ENCODE data around the gene MAB21L4. TPM values are rescaled to one million over a fixed set of nuclear protein-coding genes. Genes with fewer than 3 reads are reported as not detected.

Gene MAB21L4
- total and polyA plus RNA-seq, 10 donors: 0.04 to 0.70 (median 0.23) TPM; not detected in 6

DNA sequence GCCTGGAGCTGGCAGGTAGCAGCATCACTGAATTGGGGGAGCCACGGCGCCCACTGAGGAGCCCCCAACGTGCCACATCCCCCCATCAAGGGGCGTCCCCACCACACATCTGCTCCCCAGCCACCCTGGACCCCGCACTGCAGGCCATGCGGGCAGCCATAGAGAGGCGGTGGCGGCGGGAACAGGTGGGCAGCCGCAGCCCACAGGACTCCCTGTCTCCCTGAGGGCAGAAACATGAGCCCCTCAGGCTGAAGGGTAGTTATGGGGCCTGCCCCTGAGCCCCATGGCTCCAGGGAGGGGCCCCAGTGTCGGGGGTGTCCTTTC lies 36.7 kb upstream of the MAB21L4 start:
- Histone ChIP-seq H3K36me3 (no peaks in the 10 kb centered on the region), H3K27me3 (replicated peaks in 1 of 7) (peaks cover 0 to 9% (median 0%) of the 10 kb centered on the region in 7 donors), H3K27ac (no peak overlapping the region), H3K4me1 (peaks cover 0 to 13% (median 0%) of the 10 kb centered on the region in 6 donors), H3K4me3 (no peak overlapping the region), H3K9me3 (peaks cover 0 to 20% (median 12%) of the 10 kb centered on the region in 8 donors)
- TF ChIP-seq POLR2AphosphoS5 (IDR thresholded peaks at IDR 0.05) (no peak), POLR2A (IDR thresholded peaks at IDR 0.05) (no peak)
- TF ChIP-seq, protein P1, sequence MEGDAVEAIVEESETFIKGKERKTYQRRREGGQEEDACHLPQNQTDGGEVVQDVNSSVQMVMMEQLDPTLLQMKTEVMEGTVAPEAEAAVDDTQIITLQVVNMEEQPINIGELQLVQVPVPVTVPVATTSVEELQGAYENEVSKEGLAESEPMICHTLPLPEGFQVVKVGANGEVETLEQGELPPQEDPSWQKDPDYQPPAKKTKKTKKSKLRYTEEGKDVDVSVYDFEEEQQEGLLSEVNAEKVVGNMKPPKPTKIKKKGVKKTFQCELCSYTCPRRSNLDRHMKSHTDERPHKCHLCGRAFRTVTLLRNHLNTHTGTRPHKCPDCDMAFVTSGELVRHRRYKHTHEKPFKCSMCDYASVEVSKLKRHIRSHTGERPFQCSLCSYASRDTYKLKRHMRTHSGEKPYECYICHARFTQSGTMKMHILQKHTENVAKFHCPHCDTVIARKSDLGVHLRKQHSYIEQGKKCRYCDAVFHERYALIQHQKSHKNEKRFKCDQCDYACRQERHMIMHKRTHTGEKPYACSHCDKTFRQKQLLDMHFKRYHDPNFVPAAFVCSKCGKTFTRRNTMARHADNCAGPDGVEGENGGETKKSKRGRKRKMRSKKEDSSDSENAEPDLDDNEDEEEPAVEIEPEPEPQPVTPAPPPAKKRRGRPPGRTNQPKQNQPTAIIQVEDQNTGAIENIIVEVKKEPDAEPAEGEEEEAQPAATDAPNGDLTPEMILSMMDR (IDR thresholded peaks at IDR 0.05 in 8 of 11, conservative IDR thresholded peaks at IDR 0.05 in 3 of 11): no peak
- intact Hi-C loops (cut with DNase I; ENCODE audit: low total_unique reads): no loop called here
- 71 to 100% (median 89%) methylated on average over 4 to 11 of the region's 11 CpGs for WGBS, 5 donors
- peak; percentile 58 for DNase-seq

DNA sequence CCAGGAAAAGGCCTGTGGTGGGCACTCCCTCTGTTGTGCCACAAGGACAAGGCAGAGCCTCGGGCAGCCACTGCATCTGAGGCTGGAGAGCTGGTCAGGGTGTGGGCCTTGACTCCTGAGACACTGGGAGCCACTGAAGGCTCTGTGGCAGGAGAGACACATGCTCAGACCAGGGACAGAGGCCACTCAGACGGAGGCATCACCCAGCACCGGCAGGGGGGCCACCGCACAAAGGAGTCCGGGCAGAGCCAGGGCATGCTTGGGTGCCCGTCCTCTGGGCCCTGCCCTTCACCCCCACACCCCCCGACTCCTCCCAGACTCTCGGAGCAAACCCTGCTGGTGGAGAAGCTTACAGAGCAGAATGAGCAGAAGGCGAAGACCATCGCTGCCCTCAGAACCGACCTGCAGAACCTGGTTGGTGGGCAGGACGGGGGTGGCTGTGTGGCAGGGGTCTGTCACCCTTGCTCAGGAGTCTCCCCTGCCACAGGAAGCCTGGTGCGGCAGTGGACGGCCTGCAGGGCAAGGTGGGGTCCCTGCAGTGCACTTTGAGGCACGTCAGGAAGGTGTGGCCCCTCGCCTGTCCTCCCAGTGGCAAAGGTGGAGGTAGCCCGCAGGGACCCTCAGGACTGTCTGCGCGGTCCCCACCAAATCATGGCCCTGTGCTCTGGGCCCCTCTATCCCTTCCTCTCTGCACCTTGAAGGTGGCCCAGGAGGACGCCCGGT lies 36.2 kb upstream of the MAB21L4 start:
- H3K36me3 ChIP-seq: no peaks in the 10 kb centered on the region
- intact Hi-C loops (cut with DNase I; ENCODE audit: low total_unique reads): no loop called here
- TF ChIP-seq POLR2AphosphoS5 (IDR thresholded peaks at IDR 0.05) (no peak), POLR2A (IDR thresholded peaks at IDR 0.05) (no peak)
- TF ChIP-seq, protein P1 (IDR thresholded peaks at IDR 0.05 in 8 of 11, conservative IDR thresholded peaks at IDR 0.05 in 3 of 11): no peak
- 82 to 89% (median 87%) methylated on average over 13 to 21 of the region's 21 CpGs for WGBS, 5 donors
- peaks cover 0 to 9% (median 0%) of the 10 kb centered on the region in 7 donors for H3K27me3 ChIP-seq (replicated peaks in 1 of 7)
- peaks cover 0 to 17% (median 9%) of the 10 kb centered on the region in 8 donors for H3K9me3 ChIP-seq
- peaks cover 0 to 13% (median 0%) of the 10 kb centered on the region in 6 donors for H3K4me1 ChIP-seq
- DNase-seq: peak; percentile 66
- H3K4me3 ChIP-seq: no peak overlapping the region
- no peak overlapping the region for H3K27ac ChIP-seq

DNA sequence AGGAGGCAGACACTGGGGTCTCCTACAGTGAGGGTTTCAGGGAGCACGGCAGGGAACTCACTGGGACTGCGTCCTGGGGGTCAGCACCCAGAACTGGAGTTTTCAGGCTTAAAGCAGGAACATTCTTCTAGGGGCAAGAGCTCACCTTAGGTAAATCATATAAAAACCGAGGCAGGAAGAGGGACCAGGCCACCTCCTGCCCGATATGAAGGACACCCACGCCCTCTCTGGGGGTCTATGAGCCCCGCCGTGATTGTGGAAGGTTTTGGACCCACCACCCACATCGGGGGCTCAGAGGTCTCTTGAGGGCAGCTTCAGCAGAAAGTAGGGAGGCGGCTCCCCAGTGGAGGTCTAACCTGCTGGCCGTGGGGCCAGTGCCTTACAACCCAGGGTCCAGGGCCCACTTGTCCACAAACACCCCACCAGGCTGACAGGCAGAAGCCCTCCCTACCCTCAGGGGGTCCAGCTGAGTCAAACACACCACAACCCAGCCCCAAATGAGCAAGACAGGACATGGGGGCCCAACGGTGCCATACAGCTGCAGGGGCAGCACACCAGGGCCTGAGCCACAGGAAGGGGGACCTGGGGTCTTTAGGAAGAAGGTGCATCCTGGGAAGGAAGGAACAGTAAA lies 35.5 kb upstream of the MAB21L4 start:
- 77 to 85% (median 83%) methylated on average over 10 to 11 of the region's 11 CpGs for WGBS, 5 donors
- no peak for TF ChIP-seq POLR2A (IDR thresholded peaks at IDR 0.05)
- TF ChIP-seq POLR2AphosphoS5 (IDR thresholded peaks at IDR 0.05): no peak
- TF ChIP-seq, protein P1 (IDR thresholded peaks at IDR 0.05 in 8 of 11, conservative IDR thresholded peaks at IDR 0.05 in 3 of 11): no peak
- Histone ChIP-seq H3K36me3 (no peaks in the 10 kb centered on the region), H3K27ac (no peak overlapping the region), H3K4me1 (peaks cover 0 to 13% (median 0%) of the 10 kb centered on the region in 6 donors), H3K27me3 (replicated peaks in 1 of 7) (peaks cover 0 to 9% (median 0%) of the 10 kb centered on the region in 7 donors), H3K9me3 (peaks cover 0 to 10% (median 2%) of the 10 kb centered on the region in 8 donors), H3K4me3 (no peak overlapping the region)
- intact Hi-C loops (cut with DNase I; ENCODE audit: low total_unique reads): no loop called here
- peak; percentile 42 for DNase-seq
